Measurements from ENCODE around the gene HINT2.

HINT2 gene

GRCh38 chr9:35771534-35771933, 43.3 kb downstream of the HINT2 start:
- Histone ChIP-seq H4K20me1 (ENCODE audit: insufficient read depth, low read length, poor library complexity, severe bottlenecking) (peaks cover 8% of the 10 kb centered on the region), H3F3A (ENCODE audit: low read depth) (no peaks in the 10 kb centered on the region), H2AFZ (ENCODE audit: low read length) (no peak overlapping the region), H3K36me3 (ENCODE audit: insufficient read depth, low read length) (no peaks in the 10 kb centered on the region), H3K4me3 (ENCODE audit: low read length, poor library complexity, severe bottlenecking) (no peak overlapping the region), H3K9me2 (replicated peaks; ENCODE audit: low read depth, low read length) (no peaks in the 10 kb centered on the region), H3K27me3 (ENCODE audit: insufficient read depth, low read length, poor library complexity, severe bottlenecking) (no peaks in the 10 kb centered on the region), H3K9ac (ENCODE audit: low read depth, low read length, poor library complexity, severe bottlenecking) (no peak overlapping the region), H3K9me3 (ENCODE audit: insufficient read depth, low read depth, low read length) (no peaks in the 10 kb centered on the region), H3K4me1 (ENCODE audit: insufficient read depth, low read length, poor library complexity, severe bottlenecking) (no peaks in the 10 kb centered on the region), H3K79me2 (ENCODE audit: insufficient read depth, low read length) (peaks cover 31% of the 10 kb centered on the region), H3K4me2 (ENCODE audit: low read depth, low read length, poor library complexity, severe bottlenecking) (no peak overlapping the region)
- TF ChIP-seq CTCF (conservative IDR thresholded peaks at IDR 0.05; ENCODE audit: low read length) (no peak), EZH2phosphoT487 (IDR thresholded peaks at IDR 0.05; ENCODE audit: borderline replicate concordance) (no peak)

- H3K4me3 ChIP-seq (ENCODE audit: low read length, poor library complexity, severe bottlenecking) = no peak overlapping the region
- no peak overlapping the region for H3K4me2 ChIP-seq (ENCODE audit: low read depth, low read length, poor library complexity, severe bottlenecking)
- no peaks in the 10 kb centered on the region for H3K9me2 ChIP-seq (replicated peaks; ENCODE audit: low read depth, low read length)
- H3K79me2 ChIP-seq (ENCODE audit: insufficient read depth, low read length) = peaks cover 33% of the 10 kb centered on the region
- no peaks in the 10 kb centered on the region for H3K9me3 ChIP-seq (ENCODE audit: insufficient read depth, low read depth, low read length)
- H3K36me3 ChIP-seq (ENCODE audit: insufficient read depth, low read length) = no peaks in the 10 kb centered on the region
- no peak overlapping the region for H2AFZ ChIP-seq (ENCODE audit: low read length)
- no peaks in the 10 kb centered on the region for H3K27me3 ChIP-seq (ENCODE audit: insufficient read depth, low read length, poor library complexity, severe bottlenecking)
- H3F3A ChIP-seq (ENCODE audit: low read depth) = no peaks in the 10 kb centered on the region
- TF ChIP-seq EZH2phosphoT487 (IDR thresholded peaks at IDR 0.05; ENCODE audit: borderline replicate concordance) (no peak), CTCF (conservative IDR thresholded peaks at IDR 0.05; ENCODE audit: low read length) (no peak)
- H4K20me1 ChIP-seq (ENCODE audit: insufficient read depth, low read length, poor library complexity, severe bottlenecking) = peaks cover 9% of the 10 kb centered on the region
- H3K4me1 ChIP-seq (ENCODE audit: insufficient read depth, low read length, poor library complexity, severe bottlenecking) = no peaks in the 10 kb centered on the region
- H3K9ac ChIP-seq (ENCODE audit: low read depth, low read length, poor library complexity, severe bottlenecking) = no peak overlapping the region
Observed at GRCh38 chr9:35771075-35771433, 43.8 kb downstream of the HINT2 start.

GRCh38 chr9:35769763-35770162, 45.1 kb downstream of the HINT2 start:
- H4K20me1 ChIP-seq (ENCODE audit: insufficient read depth, low read length, poor library complexity, severe bottlenecking) = peaks cover 9% of the 10 kb centered on the region
- H3K9me2 ChIP-seq (replicated peaks; ENCODE audit: low read depth, low read length) = no peaks in the 10 kb centered on the region
- no peak overlapping the region for H3K4me3 ChIP-seq (ENCODE audit: low read length, poor library complexity, severe bottlenecking)
- H3K27me3 ChIP-seq (ENCODE audit: insufficient read depth, low read length, poor library complexity, severe bottlenecking) = no peaks in the 10 kb centered on the region
- peaks cover 40% of the 10 kb centered on the region for H3K79me2 ChIP-seq (ENCODE audit: insufficient read depth, low read length)
- no peak overlapping the region for H3K9ac ChIP-seq (ENCODE audit: low read depth, low read length, poor library complexity, severe bottlenecking)
- H3K36me3 ChIP-seq (ENCODE audit: insufficient read depth, low read length) = no peaks in the 10 kb centered on the region
- no peak for TF ChIP-seq EZH2phosphoT487 (IDR thresholded peaks at IDR 0.05; ENCODE audit: borderline replicate concordance)
- no peak for TF ChIP-seq CTCF (conservative IDR thresholded peaks at IDR 0.05; ENCODE audit: low read length)
- H3F3A ChIP-seq (ENCODE audit: low read depth) = no peaks in the 10 kb centered on the region
- H3K4me1 ChIP-seq (ENCODE audit: insufficient read depth, low read length, poor library complexity, severe bottlenecking) = no peaks in the 10 kb centered on the region
- H2AFZ ChIP-seq (ENCODE audit: low read length) = no peak overlapping the region
- H3K4me2 ChIP-seq (ENCODE audit: low read depth, low read length, poor library complexity, severe bottlenecking) = no peak overlapping the region
- no peaks in the 10 kb centered on the region for H3K9me3 ChIP-seq (ENCODE audit: insufficient read depth, low read depth, low read length)

Data from Loucy (cell line).